Dendritic cell treated with granulocyte-macrophage colony-stimulating factor and Interleukin-4, amounts not matched to agents 40 ng/mL and 50 ng/mL, for 4 days (primary cell): ENCODE measurements around the gene MSL2.

Experiments
- H3K27ac Mint-ChIP-seq: one replicate; pipeline ENCODE4 v1.8.0; 2022; ENCODE audit warnings: mild to moderate bottlenecking, mixed read lengths
- H3K27me3 Mint-ChIP-seq: one replicate; pipeline ENCODE4 v1.8.0; 2022; ENCODE audit warnings: mild to moderate bottlenecking, mixed read lengths
- H3K36me3 Mint-ChIP-seq: one replicate; pipeline ENCODE4 v1.8.0; 2022; ENCODE audit warnings: low read depth, mixed read lengths
- H3K4me1 Mint-ChIP-seq: one replicate; pipeline ENCODE4 v1.8.0; 2022; ENCODE audit warnings: low read depth, mixed read lengths
- H3K4me3 Mint-ChIP-seq: one replicate; pipeline ENCODE4 v1.8.0; 2022; ENCODE audit warnings: mild to moderate bottlenecking, moderate library complexity, mixed read lengths
- H3K9me3 Mint-ChIP-seq: one replicate; pipeline ENCODE4 v1.8.0; 2022; ENCODE audit warnings: mixed read lengths
- intact Hi-C: fragments of 100-400 bp; cut with micrococcal nuclease; formaldehyde crosslinking; loops from one replicate; pipeline ENCODE4 v1.15.0; 2022

MSL2 gene

DNA sequence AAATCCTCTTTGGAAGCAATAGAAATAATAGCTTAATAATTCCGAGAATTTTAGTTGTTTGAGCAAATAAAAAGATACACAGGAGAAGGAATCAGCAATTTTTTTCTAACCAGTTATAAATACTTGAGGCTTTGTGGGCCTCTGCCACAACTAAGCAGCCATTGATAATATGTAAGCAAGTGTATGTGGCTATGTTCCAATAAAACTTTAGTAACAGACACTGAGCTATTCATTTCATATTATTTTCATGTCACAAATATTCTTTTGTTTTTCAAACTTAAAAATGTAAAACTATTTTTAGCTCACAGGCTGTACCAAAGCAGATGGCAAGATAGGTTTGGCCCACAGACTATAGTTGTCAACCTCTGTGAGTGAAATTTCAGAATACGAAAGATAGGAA, 85.7 kb downstream of the MSL2 start:
- Mint-ChIP-seq H3K4me3 (no peak overlapping the region), H3K9me3 (peaks cover 5% of the 10 kb centered on the region), H3K36me3 (no peaks in the 10 kb centered on the region), H3K27me3 (no peaks in the 10 kb centered on the region), H3K4me1 (no peaks in the 10 kb centered on the region), H3K27ac (no peak overlapping the region)
- intact Hi-C loops = no loop called here

- Mint-ChIP-seq H3K36me3 (no peaks in the 10 kb centered on the region), H3K27me3 (no peaks in the 10 kb centered on the region), H3K27ac (no peak overlapping the region), H3K9me3 (no peaks in the 10 kb centered on the region), H3K4me3 (no peak overlapping the region), H3K4me1 (peaks cover 5% of the 10 kb centered on the region)
- intact Hi-C loops = no loop called here
Observed at GRCh38 chr3:136109499-136109898, 86.6 kb downstream of the MSL2 start.

DNA sequence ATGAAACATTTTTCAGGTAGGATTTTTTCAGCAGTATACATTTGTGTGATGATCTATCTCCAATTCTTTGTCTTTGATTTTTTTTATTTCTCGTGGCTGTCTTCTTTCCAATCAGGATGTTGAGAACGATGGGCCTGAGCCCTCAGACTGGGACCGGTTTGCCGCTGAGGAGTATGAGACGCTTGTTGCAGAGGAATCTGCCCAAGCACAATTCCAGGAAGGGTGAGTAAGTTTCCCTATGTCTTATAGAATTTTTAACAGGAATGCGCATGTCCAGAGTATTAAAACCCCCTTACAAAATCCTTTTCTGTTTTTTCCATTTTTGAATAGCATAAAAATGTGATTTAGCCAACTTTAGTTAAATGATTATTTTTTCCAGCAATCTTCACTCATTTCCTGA, 90.0 kb downstream of the MSL2 start:
- Mint-ChIP-seq H3K27ac (no peak overlapping the region), H3K4me1 (peaks cover 5% of the 10 kb centered on the region), H3K36me3 (no peaks in the 10 kb centered on the region), H3K9me3 (no peaks in the 10 kb centered on the region), H3K27me3 (no peaks in the 10 kb centered on the region), H3K4me3 (no peak overlapping the region)
- intact Hi-C loops = no loop called here

DNA sequence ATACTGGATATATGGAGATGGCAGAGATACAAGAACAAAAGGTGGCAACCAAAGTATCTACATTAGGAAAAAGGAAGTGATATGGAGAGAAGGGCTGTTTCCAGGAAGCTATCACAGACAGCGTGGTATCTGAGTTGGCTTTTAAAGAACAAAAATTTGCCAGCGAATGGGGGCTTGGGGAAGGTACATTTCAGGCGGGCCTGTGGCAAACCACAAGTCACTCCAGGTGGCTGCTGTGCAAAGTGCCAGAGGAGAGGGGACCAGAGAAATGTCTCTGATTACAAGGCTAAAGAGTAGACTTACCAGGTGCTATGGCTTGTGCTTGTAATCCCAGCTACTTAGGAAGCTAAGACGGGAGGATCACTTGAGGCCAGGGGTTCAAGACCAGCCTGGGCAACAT, 91.1 kb downstream of the MSL2 start:
- Mint-ChIP-seq H3K27ac (peak overlapping the region; percentile 8), H3K36me3 (no peaks in the 10 kb centered on the region), H3K27me3 (no peaks in the 10 kb centered on the region), H3K4me3 (no peak overlapping the region), H3K9me3 (no peaks in the 10 kb centered on the region), H3K4me1 (peaks cover 5% of the 10 kb centered on the region)
- intact Hi-C loops = no loop called here
